DOHH2 (cell line): ENCODE data around the gene CCNL2.

Experiments used
- EZH2phosphoT487 ChIP-seq: fragments of 200-600 bp; sonication (generic); IDR thresholded peaks from 2 replicates; pipeline ENCODE4 v1.6.1; 2017; ENCODE audit warnings: borderline replicate concordance, mild to moderate bottlenecking, antibody characterized with exemption, low read length, moderate library complexity, mixed read lengths
- TF ChIP-seq, protein P1 (sequence below): fragments of 200-600 bp; sonication (generic); IDR thresholded peaks from one replicate; pipeline ENCODE4 v1.5.1; 2014; ENCODE audit warnings: antibody characterized with exemption, mild to moderate bottlenecking, low read depth, low read length; ENCODE audit not compliant: poor library complexity, severe bottlenecking

DNA sequence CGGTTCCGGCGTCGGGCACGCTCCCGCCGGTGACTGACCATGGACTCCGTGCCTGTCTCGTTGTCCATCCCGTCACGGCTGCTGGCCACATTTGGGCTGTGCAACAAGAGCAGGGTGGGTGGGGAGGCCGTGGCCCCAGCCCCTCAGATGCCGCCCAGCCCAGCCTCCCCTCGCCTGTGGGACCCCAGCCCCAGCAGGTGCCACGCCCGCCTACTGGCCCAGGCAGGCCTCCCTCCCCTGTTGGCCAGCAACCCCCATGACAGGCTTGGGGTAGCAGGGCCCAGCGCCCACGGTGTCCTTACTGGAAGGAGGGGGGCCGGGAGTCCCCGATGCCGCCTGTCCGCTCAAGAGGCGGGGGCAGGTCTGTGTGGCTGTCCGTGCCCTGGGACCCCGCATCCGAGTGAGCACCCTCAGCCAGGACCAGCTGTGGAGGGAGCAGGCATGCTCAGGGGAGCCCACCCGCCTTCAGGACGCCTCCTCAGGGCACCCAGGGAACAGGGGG, 57.0 kb downstream of the CCNL2 start:
- TF ChIP-seq, protein P1, sequence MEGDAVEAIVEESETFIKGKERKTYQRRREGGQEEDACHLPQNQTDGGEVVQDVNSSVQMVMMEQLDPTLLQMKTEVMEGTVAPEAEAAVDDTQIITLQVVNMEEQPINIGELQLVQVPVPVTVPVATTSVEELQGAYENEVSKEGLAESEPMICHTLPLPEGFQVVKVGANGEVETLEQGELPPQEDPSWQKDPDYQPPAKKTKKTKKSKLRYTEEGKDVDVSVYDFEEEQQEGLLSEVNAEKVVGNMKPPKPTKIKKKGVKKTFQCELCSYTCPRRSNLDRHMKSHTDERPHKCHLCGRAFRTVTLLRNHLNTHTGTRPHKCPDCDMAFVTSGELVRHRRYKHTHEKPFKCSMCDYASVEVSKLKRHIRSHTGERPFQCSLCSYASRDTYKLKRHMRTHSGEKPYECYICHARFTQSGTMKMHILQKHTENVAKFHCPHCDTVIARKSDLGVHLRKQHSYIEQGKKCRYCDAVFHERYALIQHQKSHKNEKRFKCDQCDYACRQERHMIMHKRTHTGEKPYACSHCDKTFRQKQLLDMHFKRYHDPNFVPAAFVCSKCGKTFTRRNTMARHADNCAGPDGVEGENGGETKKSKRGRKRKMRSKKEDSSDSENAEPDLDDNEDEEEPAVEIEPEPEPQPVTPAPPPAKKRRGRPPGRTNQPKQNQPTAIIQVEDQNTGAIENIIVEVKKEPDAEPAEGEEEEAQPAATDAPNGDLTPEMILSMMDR = no peak
- TF ChIP-seq EZH2phosphoT487 = no peak
